Measurements from ENCODE around the gene SPACA4. TPM values are rescaled to one million over a fixed set of nuclear protein-coding genes. Genes with fewer than 3 reads are reported as not detected.

Gene SPACA4
- total and polyA plus RNA-seq, 2 of the 4 experiments (the other 2 are of a cell fraction) = not detected

DNA sequence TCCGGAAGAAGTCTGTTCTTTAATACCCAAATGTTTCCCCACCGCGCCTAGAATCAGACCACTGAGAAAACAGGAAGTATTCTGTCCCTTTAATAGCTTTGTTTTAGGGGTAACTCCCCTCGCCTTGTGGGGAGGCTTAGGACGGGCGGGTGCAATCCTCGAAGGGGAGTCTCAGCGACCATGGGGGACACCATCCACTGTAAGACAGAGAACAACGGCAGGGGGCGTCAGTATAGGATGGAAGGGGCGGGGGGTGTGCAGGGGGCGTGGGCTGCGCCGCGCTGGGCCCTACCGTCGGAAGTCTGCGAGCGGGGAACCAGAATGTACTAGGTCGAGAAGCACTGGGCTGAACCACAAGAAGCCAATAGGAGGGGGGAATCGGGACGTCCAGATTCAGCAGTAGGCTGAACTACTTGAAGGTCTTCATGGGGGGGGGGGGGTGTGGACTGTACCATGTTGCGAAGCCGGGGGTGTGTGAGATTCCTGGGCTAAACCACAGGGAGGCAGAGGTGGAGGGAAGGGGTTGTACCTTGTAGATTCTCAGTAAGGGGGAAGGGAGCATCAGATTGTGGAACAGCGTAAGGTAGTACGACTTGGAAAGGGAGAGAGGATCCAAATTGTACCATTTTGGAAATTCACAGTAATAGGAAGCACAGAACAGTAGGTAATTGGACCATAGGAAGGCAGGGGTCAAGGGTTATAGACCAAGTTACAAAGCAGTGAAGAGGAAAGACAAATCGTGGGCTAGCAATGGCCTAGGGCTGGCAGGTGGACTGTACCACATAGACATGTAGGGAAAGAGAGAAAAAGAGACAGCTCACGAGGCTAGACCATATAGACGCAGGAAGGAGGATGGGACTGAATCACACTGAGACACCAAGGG, 31.6 kb downstream of the SPACA4 start (continued):
- TF ChIP-seq MAZ (IDR thresholded peaks at IDR 0.05; ENCODE audit: borderline replicate concordance, low read depth, low read length) = peak; percentile 27; the same call in 1 of the 2 replicates

DNA sequence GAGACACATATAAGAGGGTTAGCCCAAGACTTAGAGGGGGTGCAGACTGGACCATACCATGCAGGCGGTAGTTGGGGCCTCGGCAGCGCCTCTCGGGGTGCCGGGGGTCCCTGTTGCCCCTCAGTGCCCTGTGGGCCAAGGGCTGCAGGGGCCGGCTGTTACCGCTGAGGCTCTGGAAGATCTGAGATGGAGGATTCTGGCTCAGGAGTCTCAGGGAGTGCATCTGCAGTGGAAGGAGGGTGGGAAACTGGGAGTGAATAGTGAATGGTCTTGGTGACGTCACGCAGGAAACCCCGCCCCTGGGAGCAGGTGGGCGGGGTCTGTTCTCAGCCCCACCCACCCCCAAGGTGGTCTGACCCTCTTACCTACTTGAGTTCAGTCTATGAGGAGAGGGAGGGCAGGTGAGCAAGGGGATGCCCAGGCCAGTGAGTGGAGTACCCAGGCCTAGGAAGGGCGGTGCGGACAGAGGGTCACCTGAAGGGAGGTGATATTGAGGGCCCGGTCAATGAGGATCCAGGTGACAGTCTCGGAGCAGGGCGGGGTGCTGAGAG, 32.4 kb downstream of the SPACA4 start:
- no TSS peak for BruUV-seq (replicated peaks)
- in situ Hi-C loops (cut with MboI; ENCODE audit: low sequenced_read_pairs) = no loop called here
- H3K9ac ChIP-seq (ENCODE audit: low read depth, low read length) = no peak overlapping the region
- peak overlapping the region; percentile 49; the same call in 1 of the 2 replicates for H4K91ac ChIP-seq (ENCODE audit: insufficient read depth, low read depth, low read length)
- H3K9me1 ChIP-seq (ENCODE audit: insufficient read depth, low read length) = peaks cover 15% of the 10 kb centered on the region
- H3K56ac ChIP-seq (ENCODE audit: extremely low read depth, insufficient read depth, low read length) = no peak overlapping the region
- TF ChIP-seq, protein P1, sequence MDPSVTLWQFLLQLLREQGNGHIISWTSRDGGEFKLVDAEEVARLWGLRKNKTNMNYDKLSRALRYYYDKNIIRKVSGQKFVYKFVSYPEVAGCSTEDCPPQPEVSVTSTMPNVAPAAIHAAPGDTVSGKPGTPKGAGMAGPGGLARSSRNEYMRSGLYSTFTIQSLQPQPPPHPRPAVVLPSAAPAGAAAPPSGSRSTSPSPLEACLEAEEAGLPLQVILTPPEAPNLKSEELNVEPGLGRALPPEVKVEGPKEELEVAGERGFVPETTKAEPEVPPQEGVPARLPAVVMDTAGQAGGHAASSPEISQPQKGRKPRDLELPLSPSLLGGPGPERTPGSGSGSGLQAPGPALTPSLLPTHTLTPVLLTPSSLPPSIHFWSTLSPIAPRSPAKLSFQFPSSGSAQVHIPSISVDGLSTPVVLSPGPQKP (IDR thresholded peaks at IDR 0.05; ENCODE audit: borderline replicate concordance, low read depth, low read length) = no peak
- TF ChIP-seq POLR2A (IDR thresholded peaks at IDR 0.05; ENCODE audit: low read depth, low read length) = no peak
- no peak for TF ChIP-seq MXI1 (IDR thresholded peaks at IDR 0.05; ENCODE audit: borderline replicate concordance, low read depth, low read length)
- TF ChIP-seq FOS (IDR thresholded peaks at IDR 0.05; ENCODE audit: low read depth, low read length) = no peak
- TF ChIP-seq SMC3 (IDR thresholded peaks at IDR 0.05; ENCODE audit: low read depth, low read length) = no peak
- no peak for TF ChIP-seq BHLHE40 (IDR thresholded peaks at IDR 0.05; ENCODE audit: low read depth, low read length)
- TF ChIP-seq CHD1 (IDR thresholded peaks at IDR 0.05; ENCODE audit: low read depth, low read length) = no peak
- no peak for TF ChIP-seq RFX5 (IDR thresholded peaks at IDR 0.05; ENCODE audit: low read depth, low read length)
- TF ChIP-seq NFE2L2 (IDR thresholded peaks at IDR 0.05; ENCODE audit: low read depth, low read length) = no peak
- TF ChIP-seq CEBPB (IDR thresholded peaks at IDR 0.05; ENCODE audit: low read depth, low read length) = no peak
- no peak for TF ChIP-seq MAFK (IDR thresholded peaks at IDR 0.05; ENCODE audit: low read depth, low read length)
- no peak for TF ChIP-seq RAD21 (IDR thresholded peaks at IDR 0.05; ENCODE audit: low read length)
- no peak for TF ChIP-seq RCOR1 (IDR thresholded peaks at IDR 0.05; ENCODE audit: insufficient replicate concordance, low read length)
- no peak for TF ChIP-seq MAZ (IDR thresholded peaks at IDR 0.05; ENCODE audit: borderline replicate concordance, low read depth, low read length)
- H3K14ac ChIP-seq (replicated peaks; ENCODE audit: low read depth, low read length) = peak overlapping the region; percentile 99; the same call in 1 of the 2 replicates
- no peak overlapping the region for H3K27ac ChIP-seq (ENCODE audit: insufficient read depth, low read length)
- no peak overlapping the region for H2BK20ac ChIP-seq (ENCODE audit: low read depth, low read length)
- ChIA-PET CTCF (no interaction called here), POLR2A (ENCODE audit: unreplicated experiment) (no interaction called here)
- H2AK5ac ChIP-seq (ENCODE audit: low read depth, low read length) = peak overlapping the region; percentile 95
- H3K4ac ChIP-seq (ENCODE audit: low read depth, low read length) = peak overlapping the region; percentile 94
- H2BK5ac ChIP-seq (ENCODE audit: low read depth, low read length, poor library complexity, severe bottlenecking) = peak overlapping the region; percentile 32
- H3K4me1 ChIP-seq (ENCODE audit: control insufficient read depth, insufficient read depth, low read length) = peaks cover 14% of the 10 kb centered on the region
- no peaks in the 10 kb centered on the region for H3K36me3 ChIP-seq (ENCODE audit: control insufficient read depth, insufficient read depth, low read length)
- no peak overlapping the region for H2AFZ ChIP-seq (replicated peaks; ENCODE audit: low read length, poor library complexity)
- dilution Hi-C loops (cut with HindIII; ENCODE audit: low sequenced_read_pairs, unreplicated experiment) = no loop called here
- peak overlapping the region; percentile 89; the same call in 2 of the 3 replicates for H2BK15ac ChIP-seq (ENCODE audit: low read depth, low read length)
- intact Hi-C loops (cut with micrococcal nuclease) = no loop called here
- 93% methylated on average over 12 of the region's 16 CpGs; no CpG with 5 or more reads in 1 of the 2 experiments for WGBS, 2 experiments (ENCODE audit: extremely low coverage in 2 of 2, insufficient read length in 1 of 2)
- no peak overlapping the region for H3K4me2 ChIP-seq (ENCODE audit: low read depth, low read length)
- H3K18ac ChIP-seq (ENCODE audit: low read depth, low read length) = no peak overlapping the region
- peaks cover 4% of the 10 kb centered on the region; the same call in 1 of the 2 replicates for H4K20me1 ChIP-seq (ENCODE audit: insufficient read depth, low read length)
- H3K9me3 ChIP-seq (ENCODE audit: control insufficient read depth, insufficient read depth, low read length) = no peaks in the 10 kb centered on the region
- H4K8ac ChIP-seq (ENCODE audit: low read depth in 2 of 2, low read length in 2 of 2) = peak overlapping the region; percentile 43 to 98; a peak in 3 of 4 replicates
- peaks cover 0 to 15% of the 10 kb centered on the region in 2 experiments; a peak in 3 of 4 replicates for H3K79me1 ChIP-seq (ENCODE audit: low read depth in 1 of 2, low read length in 2 of 2)
- H4K5ac ChIP-seq (ENCODE audit: low read depth, low read length) = no peak overlapping the region
- peak overlapping the region; percentile 89 for H2AK9ac ChIP-seq (replicated peaks; ENCODE audit: low read depth, low read length, poor library complexity)
- no peak for DNase-seq
- no peak overlapping the region for H3K4me3 ChIP-seq (ENCODE audit: insufficient read depth, low read depth, low read length)
- H3K27me3 ChIP-seq (ENCODE audit: control insufficient read depth, insufficient read depth, low read length) = no peaks in the 10 kb centered on the region
- no peak overlapping the region for H3K23ac ChIP-seq (ENCODE audit: low read depth, low read length)
- ATAC-seq (ENCODE audit: low read depth) = no peak
- no peak overlapping the region for H2BK120ac ChIP-seq (ENCODE audit: low read depth, low read length)
